MM.1S (cell line): ENCODE data around the gene COBLL1.

Experiments
- DNase-seq: peaks from one replicate; pipeline ENCODE4 v3.0.0-alpha.2; 2015
- H2AFZ ChIP-seq: fragments of 300-600 bp; sonication (generic); 2 replicates; pipeline ENCODE4 v1.6.0; 2016; ENCODE audit warnings: antibody characterized with exemption, low read length
- H3F3A ChIP-seq: fragments of 300-600 bp; sonication (generic); 2 replicates; pipeline ENCODE4 v1.6.1; 2016; ENCODE audit warnings: mild to moderate bottlenecking, antibody characterized with exemption, low read length, moderate library complexity, mixed read lengths; ENCODE audit not compliant: insufficient read depth
- H3K27ac ChIP-seq: fragments of 300-600 bp; sonication (generic); 2 replicates; pipeline ENCODE4 v1.5.1; 2016; ENCODE audit warnings: mild to moderate bottlenecking, low read length
- H3K27me3 ChIP-seq: fragments of 300-600 bp; sonication (generic); replicated peaks from 2 replicates; pipeline ENCODE4 v1.6.0; 2016; ENCODE audit warnings: low read length; ENCODE audit not compliant: insufficient read depth
- H3K36me3 ChIP-seq: fragments of 300-600 bp; sonication (generic); replicated peaks from 2 replicates; pipeline ENCODE4 v1.6.1; 2016; ENCODE audit warnings: mild to moderate bottlenecking, low read length, mixed read lengths; ENCODE audit not compliant: insufficient read depth
- H3K4me1 ChIP-seq: fragments of 300-600 bp; sonication (generic); 2 replicates; pipeline ENCODE4 v1.6.1; 2016; ENCODE audit warnings: low read length, mixed read lengths
- H3K4me2 ChIP-seq: fragments of 300-600 bp; sonication (generic); 2 replicates; pipeline ENCODE4 v1.6.0; 2016; ENCODE audit warnings: low read depth, low read length
- H3K4me3 ChIP-seq: fragments of 300-600 bp; sonication (generic); 2 replicates; pipeline ENCODE4 v1.5.1; 2016; ENCODE audit warnings: low read length, mixed read lengths
- H3K79me2 ChIP-seq: fragments of 300-600 bp; sonication (generic); 2 replicates; pipeline ENCODE4 v1.6.1; 2016; ENCODE audit warnings: mixed run types, low read length, mixed read lengths
- H3K9ac ChIP-seq: fragments of 300-600 bp; sonication (generic); 2 replicates; pipeline ENCODE4 v1.6.1; 2016; ENCODE audit warnings: low read length, mixed read lengths
- H3K9me2 ChIP-seq: fragments of 300-600 bp; sonication (generic); replicated peaks from 2 replicates; pipeline ENCODE4 v1.6.1; 2016; ENCODE audit warnings: mild to moderate bottlenecking, low read length, mixed read lengths; ENCODE audit not compliant: insufficient read depth
- H3K9me3 ChIP-seq: fragments of 300-600 bp; sonication (generic); replicated peaks from 2 replicates; pipeline ENCODE4 v1.6.1; 2016; ENCODE audit warnings: mild to moderate bottlenecking, low read length, mixed read lengths; ENCODE audit not compliant: insufficient read depth
- H4K20me1 ChIP-seq: fragments of 300-600 bp; sonication (generic); 2 replicates; pipeline ENCODE4 v1.6.1; 2016; ENCODE audit warnings: mild to moderate bottlenecking, low read length, moderate library complexity, mixed read lengths; ENCODE audit not compliant: insufficient read depth
- EZH2 ChIP-seq: fragments of 300-600 bp; sonication (generic); optimal IDR thresholded peaks from 2 replicates; pipeline ENCODE3; 2017; ENCODE audit warnings: low read depth, mild to moderate bottlenecking, antibody characterized with exemption, low read length, mixed read lengths
- EZH2phosphoT487 ChIP-seq: fragments of 300-600 bp; sonication (generic); IDR thresholded peaks from 2 replicates; pipeline ENCODE4 v1.6.1; 2018; ENCODE audit warnings: antibody characterized with exemption, low read length
- TF ChIP-seq, protein P1 (sequence below): fragments of 300-600 bp; sonication (generic); IDR thresholded peaks from 2 replicates; pipeline ENCODE4 v1.5.1; 2016; ENCODE audit warnings: antibody characterized with exemption, low read length, mixed read lengths

COBLL1 gene

DNA sequence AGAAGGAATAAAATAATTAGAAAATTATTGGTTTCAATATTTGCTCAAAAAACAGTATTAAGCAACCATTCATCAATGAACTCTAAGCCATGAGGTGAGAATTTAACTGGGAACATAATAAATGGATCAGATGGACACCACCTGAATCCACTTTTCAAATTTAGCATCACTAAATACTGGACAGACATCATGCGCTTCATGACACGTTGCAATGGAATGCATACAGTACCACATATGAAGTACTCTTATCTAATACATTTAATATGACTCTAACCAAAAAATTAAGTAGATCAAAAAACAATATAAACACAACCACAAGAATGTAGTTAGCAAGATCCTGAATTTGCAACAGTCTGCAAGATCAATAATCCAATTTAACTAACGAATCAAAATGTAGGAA is 76.6 kb downstream of the COBLL1 start:
- no peak overlapping the region for H2AFZ ChIP-seq
- no peaks in the 10 kb centered on the region for H3K27me3 ChIP-seq
- peaks cover 21% of the 10 kb centered on the region for H3K79me2 ChIP-seq
- no peaks in the 10 kb centered on the region for H3K36me3 ChIP-seq
- H3K4me2 ChIP-seq = no peak overlapping the region
- no peak overlapping the region for H3K9ac ChIP-seq
- DNase-seq = no peak
- H3K9me3 ChIP-seq = no peaks in the 10 kb centered on the region
- no peaks in the 10 kb centered on the region for H3K9me2 ChIP-seq
- H3K4me1 ChIP-seq = peaks cover 14% of the 10 kb centered on the region
- H4K20me1 ChIP-seq = no peaks in the 10 kb centered on the region
- H3F3A ChIP-seq = peaks cover 10% of the 10 kb centered on the region; the same call in 1 of the 2 replicates
- H3K4me3 ChIP-seq = no peak overlapping the region
- H3K27ac ChIP-seq = no peak overlapping the region
- no peak for TF ChIP-seq EZH2
- TF ChIP-seq, protein P1, sequence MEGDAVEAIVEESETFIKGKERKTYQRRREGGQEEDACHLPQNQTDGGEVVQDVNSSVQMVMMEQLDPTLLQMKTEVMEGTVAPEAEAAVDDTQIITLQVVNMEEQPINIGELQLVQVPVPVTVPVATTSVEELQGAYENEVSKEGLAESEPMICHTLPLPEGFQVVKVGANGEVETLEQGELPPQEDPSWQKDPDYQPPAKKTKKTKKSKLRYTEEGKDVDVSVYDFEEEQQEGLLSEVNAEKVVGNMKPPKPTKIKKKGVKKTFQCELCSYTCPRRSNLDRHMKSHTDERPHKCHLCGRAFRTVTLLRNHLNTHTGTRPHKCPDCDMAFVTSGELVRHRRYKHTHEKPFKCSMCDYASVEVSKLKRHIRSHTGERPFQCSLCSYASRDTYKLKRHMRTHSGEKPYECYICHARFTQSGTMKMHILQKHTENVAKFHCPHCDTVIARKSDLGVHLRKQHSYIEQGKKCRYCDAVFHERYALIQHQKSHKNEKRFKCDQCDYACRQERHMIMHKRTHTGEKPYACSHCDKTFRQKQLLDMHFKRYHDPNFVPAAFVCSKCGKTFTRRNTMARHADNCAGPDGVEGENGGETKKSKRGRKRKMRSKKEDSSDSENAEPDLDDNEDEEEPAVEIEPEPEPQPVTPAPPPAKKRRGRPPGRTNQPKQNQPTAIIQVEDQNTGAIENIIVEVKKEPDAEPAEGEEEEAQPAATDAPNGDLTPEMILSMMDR = no peak
- no peak for TF ChIP-seq EZH2phosphoT487

DNA sequence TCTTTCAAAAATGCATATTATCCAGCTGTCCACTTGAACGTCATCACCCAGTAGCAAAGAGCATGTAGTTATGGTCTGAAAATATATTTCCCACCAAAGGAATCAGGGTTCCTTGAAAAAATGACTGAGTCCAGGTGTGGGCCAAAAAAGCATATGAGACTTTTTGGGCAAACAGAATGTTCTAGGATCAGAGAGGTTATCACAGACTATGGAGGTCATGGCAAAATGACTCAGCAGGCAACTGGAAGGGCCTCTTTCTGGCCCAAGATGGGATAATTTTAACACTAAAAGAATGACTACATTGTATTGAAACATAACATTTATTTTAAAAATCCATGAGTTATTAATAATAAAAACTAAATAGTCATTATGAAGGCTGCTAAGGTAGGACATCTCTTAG is 77.1 kb downstream of the COBLL1 start:
- Histone ChIP-seq H3K27me3 (no peaks in the 10 kb centered on the region), H3F3A (peaks cover 10% of the 10 kb centered on the region; the same call in 1 of the 2 replicates), H3K79me2 (peaks cover 26% of the 10 kb centered on the region), H3K9me3 (no peaks in the 10 kb centered on the region), H3K4me2 (no peak overlapping the region), H3K36me3 (no peaks in the 10 kb centered on the region), H3K4me3 (no peak overlapping the region), H3K27ac (no peak overlapping the region), H3K9me2 (no peaks in the 10 kb centered on the region), H4K20me1 (no peaks in the 10 kb centered on the region), H3K9ac (no peak overlapping the region), H3K4me1 (peaks cover 14% of the 10 kb centered on the region), H2AFZ (no peak overlapping the region)
- TF ChIP-seq, protein P1 = no peak
- no peak for TF ChIP-seq EZH2phosphoT487
- no peak for TF ChIP-seq EZH2
- no peak for DNase-seq

DNA sequence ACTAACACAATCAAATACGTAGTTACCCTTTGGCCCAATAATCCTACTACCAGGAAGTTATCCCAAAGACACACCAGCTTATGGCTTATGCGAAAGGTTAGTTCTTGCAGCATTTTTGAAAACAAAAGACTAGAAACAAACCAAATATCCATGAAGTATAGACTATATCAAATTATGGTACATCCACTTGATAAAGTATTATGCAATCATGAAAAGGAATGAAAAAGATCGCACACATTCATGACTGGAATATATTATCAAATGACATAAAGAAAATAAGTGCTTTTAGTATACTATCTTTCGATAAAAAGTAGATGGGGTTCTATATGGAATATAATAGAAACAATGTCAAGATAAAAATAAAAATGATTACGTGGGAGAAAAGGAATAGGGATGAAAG is 78.2 kb downstream of the COBLL1 start:
- H3K9ac ChIP-seq = no peak overlapping the region
- no peaks in the 10 kb centered on the region for H4K20me1 ChIP-seq
- H3K9me2 ChIP-seq = no peaks in the 10 kb centered on the region
- no peak overlapping the region for H3K27ac ChIP-seq
- H3K4me3 ChIP-seq = no peak overlapping the region
- no peaks in the 10 kb centered on the region for H3K36me3 ChIP-seq
- TF ChIP-seq EZH2 (no peak), EZH2phosphoT487 (no peak)
- TF ChIP-seq, protein P1 = no peak
- no peak for DNase-seq
- H3K4me2 ChIP-seq = no peak overlapping the region
- H3F3A ChIP-seq = peaks cover 10% of the 10 kb centered on the region; the same call in 1 of the 2 replicates
- no peaks in the 10 kb centered on the region for H3K9me3 ChIP-seq
- peaks cover 30% of the 10 kb centered on the region for H3K79me2 ChIP-seq
- no peak overlapping the region for H2AFZ ChIP-seq
- H3K4me1 ChIP-seq = peaks cover 15% of the 10 kb centered on the region
- H3K27me3 ChIP-seq = no peaks in the 10 kb centered on the region
